ENCODE data around the gene PUM2. TPM values are rescaled to one million over a fixed set of nuclear protein-coding genes. Genes with fewer than 3 reads are reported as not detected.
A peak's percentile ranks its signal among the peaks of the same experiment; 100 is the strongest.

PUM2 gene
- total RNA-seq, 1 experiment from 2014 or later: 23.1 TPM

DNA sequence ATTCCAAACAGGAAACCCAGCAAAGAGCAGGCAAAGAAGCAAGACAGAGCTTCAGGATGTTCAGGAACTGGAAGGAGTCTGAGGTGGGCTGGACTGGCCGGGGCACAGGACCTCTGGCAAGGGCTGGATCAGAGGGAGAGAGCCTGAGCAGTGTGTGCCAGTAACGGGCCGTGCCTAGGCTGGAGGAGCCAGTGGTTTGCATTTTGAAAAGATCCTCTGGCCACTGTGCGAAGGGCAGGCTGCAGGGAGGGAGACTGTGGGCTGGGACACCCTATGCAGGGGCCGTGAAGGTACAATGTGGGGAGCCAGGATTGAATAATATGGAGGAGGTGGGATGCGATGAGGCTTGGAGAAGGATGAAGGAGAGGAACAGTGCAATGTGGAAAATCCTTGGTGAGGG, 119.5 kb downstream of the PUM2 start:
- no peak for DNase-seq (ENCODE audit: low spot score)

- no peak for DNase-seq (ENCODE audit: low spot score)
Measured at GRCh38 chr2:20230114-20230425, 120.6 kb downstream of the PUM2 start.

DNA sequence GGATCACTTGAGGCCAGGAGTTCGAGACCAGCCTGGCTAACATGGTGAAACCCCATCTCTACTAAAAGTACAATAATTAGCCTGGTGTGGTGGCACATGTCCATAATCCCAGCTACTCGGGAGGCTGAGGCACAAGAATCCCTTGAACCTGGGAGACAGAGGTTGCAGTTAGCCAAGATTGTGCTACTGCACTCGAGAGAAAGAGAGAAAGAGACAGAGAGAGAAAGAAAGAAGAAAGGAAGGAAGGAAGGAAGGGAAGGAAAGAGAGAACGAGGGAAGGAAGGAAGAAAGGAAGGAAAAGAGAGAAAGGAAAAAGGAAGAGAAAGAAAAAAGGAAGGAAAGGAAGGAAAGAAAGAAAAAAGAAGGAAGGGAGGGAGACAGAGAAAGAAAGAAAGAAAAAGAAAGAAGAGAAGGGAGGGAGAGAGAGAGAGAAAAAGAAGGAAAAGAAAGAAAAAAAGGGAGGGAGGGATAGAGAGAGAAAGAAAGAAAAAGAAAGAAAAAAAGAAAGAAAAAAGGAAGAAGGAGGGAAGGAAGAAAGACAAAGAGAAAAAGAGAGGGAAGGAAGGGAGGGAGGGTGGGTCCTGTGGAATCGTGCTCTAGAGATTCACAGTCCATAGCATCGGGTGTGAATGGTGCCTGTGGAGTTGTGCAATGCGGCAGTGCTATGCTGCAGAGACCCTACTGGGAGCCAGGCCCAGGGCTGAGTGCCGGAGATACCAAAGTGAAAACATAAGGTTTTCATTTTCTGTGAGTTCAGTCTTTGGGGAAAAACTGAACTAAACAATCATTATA, 121.1 kb downstream of the PUM2 start:
- no peak for DNase-seq (ENCODE audit: low spot score)

DNA sequence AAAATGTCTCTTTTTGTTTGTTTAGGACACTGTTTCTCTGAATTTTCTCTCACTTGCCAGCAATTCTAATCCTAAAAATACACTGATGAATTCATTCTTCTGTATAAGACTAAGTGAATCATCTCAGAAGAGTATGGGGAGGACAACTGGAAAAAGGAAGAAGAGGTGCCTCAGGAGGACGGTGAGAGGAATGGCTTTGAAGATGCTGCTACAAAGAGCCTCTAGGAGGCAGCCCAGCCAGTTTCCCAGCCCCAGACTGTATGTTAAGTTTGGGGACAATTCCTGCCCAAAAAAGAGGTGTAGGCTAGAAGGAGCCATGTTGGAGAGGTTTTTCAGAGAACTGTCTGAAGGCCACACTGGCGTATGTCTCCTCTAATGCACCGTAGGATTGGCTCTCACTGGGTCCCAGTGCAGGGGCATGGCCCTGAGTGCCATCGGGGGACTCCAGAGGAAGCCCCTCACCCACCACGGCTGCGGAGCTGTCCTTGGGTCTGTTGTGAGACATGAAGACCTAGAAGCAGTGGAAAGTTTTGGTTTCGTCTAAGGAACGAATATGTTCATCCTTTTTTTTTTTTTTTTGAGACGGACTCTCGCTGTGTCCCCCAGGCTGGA, 122.6 kb downstream of the PUM2 start:
- DNase-seq (ENCODE audit: low spot score): no peak

GRCh38 chr2:20226152-20226545, 124.5 kb downstream of the PUM2 start:
- no peak for DNase-seq (ENCODE audit: low spot score)

DNA sequence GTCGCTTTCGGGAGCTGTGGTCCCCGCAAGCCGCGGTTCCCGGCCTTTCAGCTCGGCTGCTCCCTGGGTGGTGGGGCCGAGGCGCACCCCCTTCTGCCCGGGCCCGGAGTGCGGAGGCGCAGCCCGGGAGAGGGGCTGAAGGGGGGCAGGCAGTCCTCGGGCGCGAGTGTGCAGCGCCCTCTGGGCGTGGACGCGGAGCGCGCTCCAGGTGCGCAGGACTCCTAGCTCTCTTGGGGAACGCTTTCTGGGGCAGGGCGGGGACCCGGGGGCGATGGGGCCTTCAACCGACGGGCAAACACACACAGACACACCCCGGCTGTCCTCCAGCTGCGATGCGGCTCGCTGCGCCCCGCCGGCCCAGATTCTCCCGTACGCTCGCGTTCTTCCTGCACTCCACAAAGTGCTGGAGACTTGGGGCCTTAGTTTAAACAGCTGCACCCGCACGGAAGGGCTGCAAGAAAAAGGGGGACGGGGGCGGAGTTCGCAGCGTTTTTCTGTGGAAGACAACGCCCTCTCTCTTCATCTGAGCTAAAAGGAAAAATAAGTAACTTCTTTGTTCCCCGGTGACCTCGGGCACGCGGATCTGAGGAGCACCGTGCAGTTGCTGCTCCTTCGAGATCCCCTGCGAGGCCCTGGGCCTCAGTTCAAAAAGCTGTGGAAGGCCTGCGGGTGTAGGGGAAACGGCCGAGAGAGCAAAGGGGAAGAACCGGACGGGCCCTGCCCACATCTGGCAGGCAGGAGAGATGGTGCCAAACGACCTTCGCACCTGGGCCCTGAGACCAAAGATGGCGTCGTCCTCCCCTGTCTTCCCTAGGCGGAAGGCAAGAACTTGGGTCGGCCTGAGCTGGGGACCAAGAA, 125.1 kb downstream of the PUM2 start:
- DNase-seq (ENCODE audit: low spot score): peak; percentile 91

- no peak for DNase-seq (ENCODE audit: low spot score)
Measured at GRCh38 chr2:20224716-20225293, 125.8 kb downstream of the PUM2 start, which contains the start of gene SDC1. Gene SDC1 (minus strand): TSS chr2:20225130. CDS start chr2:20224867, 263 bp downstream.

- no peak for DNase-seq (ENCODE audit: low spot score)
Measured at GRCh38 chr2:20224164-20224715, 126.4 kb downstream of the PUM2 start.

DNA sequence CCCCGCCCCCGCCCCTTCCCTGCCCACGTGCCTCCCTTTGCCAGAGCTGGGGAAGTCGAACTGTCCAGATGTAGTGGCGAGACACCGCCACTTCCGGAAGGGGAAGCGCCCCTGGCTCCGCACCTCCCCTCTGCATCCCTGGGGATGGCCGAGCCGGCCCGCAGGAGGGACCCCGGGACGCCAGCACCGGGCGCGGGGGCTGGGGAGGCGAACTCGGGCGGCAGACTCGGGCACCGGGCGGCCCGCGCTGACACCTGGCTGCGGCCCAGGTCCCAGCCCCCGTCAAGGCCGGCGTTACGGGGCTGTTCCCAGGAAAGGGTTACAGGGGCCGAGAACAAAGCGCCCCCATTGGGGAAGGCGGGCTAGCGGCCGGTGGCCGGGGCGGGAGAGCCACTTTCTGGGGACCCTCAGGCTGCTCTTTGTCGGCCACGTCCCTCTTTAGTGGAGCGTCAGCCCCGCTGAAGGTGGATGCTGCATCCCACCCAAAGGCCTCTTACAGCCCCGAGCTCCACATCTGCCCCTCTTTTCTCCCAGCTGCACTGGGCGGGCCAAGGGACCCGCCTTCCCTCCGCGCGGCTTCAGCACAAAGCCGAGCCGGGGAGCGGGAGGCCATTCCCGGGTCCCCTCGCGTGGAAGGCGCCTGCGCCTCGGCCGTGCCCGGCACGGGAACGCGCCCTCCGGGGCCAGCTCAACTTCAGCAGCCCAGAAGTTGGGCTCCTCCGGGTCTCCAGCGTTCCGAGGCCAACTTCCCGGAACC, 127.1 kb downstream of the PUM2 start:
- DNase-seq (ENCODE audit: low spot score): peak; percentile 40

- DNase-seq (ENCODE audit: low spot score): peak; percentile 53
Measured at GRCh38 chr2:20222769-20223406, 127.8 kb downstream of the PUM2 start.

GRCh38 chr2:20222014-20222768, 128.5 kb downstream of the PUM2 start:
- no peak for DNase-seq (ENCODE audit: low spot score)

DNA sequence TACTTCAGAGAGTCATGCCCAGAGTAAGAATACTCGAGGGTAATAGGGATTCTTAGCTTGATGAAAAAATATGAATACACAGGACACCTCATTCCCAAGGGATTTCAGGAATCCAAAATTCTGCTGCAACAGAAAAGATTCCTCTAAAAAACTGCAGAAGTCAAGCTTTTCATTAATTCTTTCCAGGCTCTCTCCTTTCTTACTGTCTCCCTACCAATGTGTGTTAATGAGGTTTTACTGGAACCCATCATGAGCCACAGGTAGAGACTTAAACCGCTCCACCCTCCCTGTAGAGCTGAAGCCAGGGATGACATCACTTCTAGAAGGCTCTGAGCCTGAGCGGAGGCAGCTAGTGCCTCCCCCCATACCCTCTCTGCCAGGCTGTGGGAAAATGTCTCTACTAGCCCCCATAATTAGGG, 129.1 kb downstream of the PUM2 start:
- DNase-seq (ENCODE audit: low spot score): no peak

DNA sequence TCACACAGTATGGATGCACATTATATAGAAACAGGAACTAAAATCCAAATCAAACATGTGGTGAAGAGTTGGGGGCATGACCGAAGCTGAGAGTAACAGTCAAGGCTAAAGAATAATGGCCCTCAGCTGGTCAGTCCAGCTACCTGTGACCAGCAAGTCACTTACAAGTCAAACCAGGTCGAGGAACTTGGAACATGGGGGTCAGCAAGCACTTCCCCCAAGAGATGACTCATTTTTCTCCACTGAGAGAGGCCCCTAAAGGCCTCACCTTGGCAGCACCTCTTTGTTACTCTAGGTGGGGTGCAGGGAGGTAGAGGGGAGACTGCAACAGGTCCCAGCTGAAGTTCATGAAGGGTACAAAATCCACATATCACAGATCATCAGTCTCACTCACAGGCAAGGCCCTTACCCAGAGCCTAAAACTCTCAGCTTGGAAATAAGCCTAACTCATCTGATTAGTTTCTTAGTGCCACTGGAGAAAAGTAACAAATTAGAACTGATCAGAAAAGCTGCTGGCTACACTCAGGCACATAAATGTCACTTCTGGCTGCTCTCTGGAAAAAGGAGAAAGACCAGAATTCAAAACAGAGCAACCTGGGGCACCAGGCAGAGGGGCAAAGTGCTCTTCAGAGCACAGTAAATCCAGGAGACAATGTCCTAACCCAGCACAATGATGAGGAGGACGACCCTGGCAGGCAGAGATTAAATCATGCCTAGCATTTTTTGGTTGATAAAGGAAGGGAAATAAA, 129.7 kb downstream of the PUM2 start:
- DNase-seq (ENCODE audit: low spot score): no peak

GRCh38 chr2:20219763-20220380, 130.8 kb downstream of the PUM2 start:
- DNase-seq (ENCODE audit: low spot score): no peak

GRCh38 chr2:20218331-20219320, 132.0 kb downstream of the PUM2 start:
- no peak for DNase-seq (ENCODE audit: low spot score)

DNA sequence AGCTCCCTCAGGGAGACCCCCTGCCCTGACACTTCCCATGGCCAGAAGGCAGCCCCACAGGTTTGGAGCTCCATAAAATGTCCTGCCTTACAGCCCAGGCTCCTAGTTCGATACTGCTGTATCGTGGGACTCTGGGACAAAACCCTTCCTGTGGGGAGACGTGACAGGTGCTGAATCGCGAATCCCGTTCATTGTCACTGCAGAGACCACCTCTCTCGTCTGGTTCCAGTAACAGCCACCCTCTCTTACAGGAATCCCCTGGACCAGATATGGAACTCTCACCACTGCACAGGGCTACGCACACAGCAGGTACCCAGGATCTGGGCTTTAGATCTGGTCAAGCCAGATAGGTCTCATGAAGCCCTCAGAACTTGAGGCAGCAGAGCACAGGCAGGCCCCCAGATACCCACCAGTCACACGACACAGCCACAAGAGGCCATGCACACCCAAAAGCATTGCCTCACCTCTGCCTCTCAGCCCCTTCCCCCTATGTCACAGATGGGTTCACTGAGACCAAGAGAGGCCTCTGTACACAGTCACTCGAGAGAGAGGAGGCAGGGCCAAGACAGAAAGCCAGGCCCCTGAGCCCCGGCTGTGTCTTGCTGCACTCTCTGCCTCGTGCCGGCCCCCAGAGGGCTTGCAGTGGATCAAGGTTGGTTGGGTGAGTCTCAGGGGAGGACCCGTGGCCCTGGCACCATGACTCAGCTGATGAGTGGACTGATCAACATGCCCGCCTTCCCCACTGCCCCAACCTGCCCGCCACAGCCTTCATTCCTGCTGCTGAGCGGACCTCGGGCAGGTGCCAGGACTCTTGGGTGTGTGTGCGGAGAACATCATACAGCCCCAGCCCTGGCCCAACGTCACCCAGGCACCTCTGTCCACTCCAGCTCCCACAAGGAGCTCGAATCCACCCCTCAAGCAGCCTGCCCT, 133.3 kb downstream of the PUM2 start:
- no peak for DNase-seq (ENCODE audit: low spot score)

Measured in HT-29 (cell line).